ENCODE data around the gene ADISSP. TPM values are rescaled to one million over a fixed set of nuclear protein-coding genes. Genes with fewer than 3 reads are reported as not detected.

ADISSP gene
- total RNA-seq, 1 experiment from 2014 or later = 244 TPM

- intact Hi-C loops (cut with micrococcal nuclease) = no loop called here
- no peaks in the 10 kb centered on the region for H3K9me2 ChIP-seq (replicated peaks; ENCODE audit: low read length)
- peaks cover 15% of the 10 kb centered on the region for H3K36me3 ChIP-seq (ENCODE audit: low read depth, low read length)
- H3K4me3 ChIP-seq (ENCODE audit: low read length) = no peak overlapping the region
- H3K9me3 ChIP-seq (ENCODE audit: low read length) = no peaks in the 10 kb centered on the region
- H3K27me3 ChIP-seq (ENCODE audit: low read length) = no peaks in the 10 kb centered on the region
- H3K79me2 ChIP-seq (ENCODE audit: low read length) = peaks cover 19% of the 10 kb centered on the region
- H3K9ac ChIP-seq (ENCODE audit: low read length) = no peak overlapping the region
- CTCF ChIA-PET = no interaction called here
- POLR2A ChIA-PET (ENCODE audit: unreplicated experiment) = interaction anchor here (1.2 kb wide), 1 partner anchor 9 kb away, joined by 3 read pairs; the partner anchor contains the start of gene ADISSP
- DNase-seq (no peak), ATAC-seq (no peak)
- BruUV-seq (replicated peaks) = no TSS peak
- H3K4me2 ChIP-seq (ENCODE audit: low read length) = no peak overlapping the region
- H4K20me1 ChIP-seq (ENCODE audit: low read length) = no peaks in the 10 kb centered on the region
- H3F3A ChIP-seq (ENCODE audit: low read length, unreplicated experiment) = no peaks in the 10 kb centered on the region
- no peak overlapping the region for H3K27ac ChIP-seq (ENCODE audit: low read length)
- H3K4me1 ChIP-seq (ENCODE audit: insufficient read depth, low read length) = no peaks in the 10 kb centered on the region
- no peak overlapping the region for H2AFZ ChIP-seq (ENCODE audit: low read length)
- TF ChIP-seq CTCF (conservative IDR thresholded peaks at IDR 0.05; ENCODE audit: low read depth, low read length) (no peak), EZH2 (IDR thresholded peaks at IDR 0.05; ENCODE audit: low read length, unreplicated experiment) (no peak), EZH2phosphoT487 (IDR thresholded peaks at IDR 0.05; ENCODE audit: borderline replicate concordance, low read length) (no peak)
Measured at GRCh38 chr20:3758566-3758965, 9.0 kb downstream of the ADISSP start.

GRCh38 chr20:3757268-3757667 is 10.3 kb downstream of the ADISSP start:
- Histone ChIP-seq H3K79me2 (ENCODE audit: low read length) (peaks cover 17% of the 10 kb centered on the region; the same call in 1 of the 2 replicates), H3F3A (ENCODE audit: low read length, unreplicated experiment) (no peaks in the 10 kb centered on the region), H3K36me3 (ENCODE audit: low read depth, low read length) (peaks cover 18% of the 10 kb centered on the region), H4K20me1 (ENCODE audit: low read length) (no peaks in the 10 kb centered on the region), H3K9me3 (ENCODE audit: low read length) (no peaks in the 10 kb centered on the region), H3K4me3 (ENCODE audit: low read length) (no peak overlapping the region), H2AFZ (ENCODE audit: low read length) (no peak overlapping the region), H3K4me2 (ENCODE audit: low read length) (no peak overlapping the region), H3K4me1 (ENCODE audit: insufficient read depth, low read length) (no peaks in the 10 kb centered on the region), H3K9me2 (replicated peaks; ENCODE audit: low read length) (no peaks in the 10 kb centered on the region), H3K9ac (ENCODE audit: low read length) (no peak overlapping the region), H3K27me3 (ENCODE audit: low read length) (no peaks in the 10 kb centered on the region), H3K27ac (ENCODE audit: low read length) (no peak overlapping the region)
- TF ChIP-seq EZH2phosphoT487 (IDR thresholded peaks at IDR 0.05; ENCODE audit: borderline replicate concordance, low read length) = no peak
- no peak for TF ChIP-seq CTCF (conservative IDR thresholded peaks at IDR 0.05; ENCODE audit: low read depth, low read length)
- no peak for TF ChIP-seq EZH2 (IDR thresholded peaks at IDR 0.05; ENCODE audit: low read length, unreplicated experiment)
- ChIA-PET POLR2A (ENCODE audit: unreplicated experiment) (no interaction called here), CTCF (interaction anchor here (1.3 kb wide), 1 partner anchor 11 kb away, joined by 4 read pairs; the partner anchor contains the start of gene ADISSP)
- intact Hi-C loops (cut with micrococcal nuclease) = no loop called here
- ATAC-seq = no peak
- DNase-seq = no peak
- no TSS peak for BruUV-seq (replicated peaks)

- Histone ChIP-seq H3K4me3 (ENCODE audit: low read length) (no peak overlapping the region), H3K27me3 (ENCODE audit: low read length) (no peaks in the 10 kb centered on the region), H4K20me1 (ENCODE audit: low read length) (no peaks in the 10 kb centered on the region), H2AFZ (ENCODE audit: low read length) (no peak overlapping the region), H3K27ac (ENCODE audit: low read length) (no peak overlapping the region), H3K36me3 (ENCODE audit: low read depth, low read length) (peaks cover 18% of the 10 kb centered on the region), H3K9me3 (ENCODE audit: low read length) (no peaks in the 10 kb centered on the region), H3K4me1 (ENCODE audit: insufficient read depth, low read length) (no peaks in the 10 kb centered on the region), H3K9me2 (replicated peaks; ENCODE audit: low read length) (no peaks in the 10 kb centered on the region), H3F3A (ENCODE audit: low read length, unreplicated experiment) (no peaks in the 10 kb centered on the region), H3K9ac (ENCODE audit: low read length) (no peak overlapping the region), H3K4me2 (ENCODE audit: low read length) (no peak overlapping the region), H3K79me2 (ENCODE audit: low read length) (peaks cover 11% of the 10 kb centered on the region; the same call in 1 of the 2 replicates)
- CTCF ChIA-PET = interaction anchor here (0.6 kb wide), 1 partner anchor 13 kb away, joined by 10 read pairs; no protein-coding TSS in a partner anchor
- BruUV-seq (replicated peaks) = no TSS peak
- POLR2A ChIA-PET (ENCODE audit: unreplicated experiment) = no interaction called here
- intact Hi-C loops (cut with micrococcal nuclease) = no loop called here
- DNase-seq (no peak), ATAC-seq (no peak)
- TF ChIP-seq CTCF (conservative IDR thresholded peaks at IDR 0.05; ENCODE audit: low read depth, low read length) (no peak), EZH2phosphoT487 (IDR thresholded peaks at IDR 0.05; ENCODE audit: borderline replicate concordance, low read length) (no peak), EZH2 (IDR thresholded peaks at IDR 0.05; ENCODE audit: low read length, unreplicated experiment) (no peak)
Measured at GRCh38 chr20:3755814-3756480, 11.6 kb downstream of the ADISSP start.
